ENCODE results near the gene SORCS2. TPM values are rescaled to one million over a fixed set of nuclear protein-coding genes. Genes with fewer than 3 reads are reported as not detected.

Gene SORCS2
- total RNA-seq, 1 donor from 2014 or later = not detected

DNA sequence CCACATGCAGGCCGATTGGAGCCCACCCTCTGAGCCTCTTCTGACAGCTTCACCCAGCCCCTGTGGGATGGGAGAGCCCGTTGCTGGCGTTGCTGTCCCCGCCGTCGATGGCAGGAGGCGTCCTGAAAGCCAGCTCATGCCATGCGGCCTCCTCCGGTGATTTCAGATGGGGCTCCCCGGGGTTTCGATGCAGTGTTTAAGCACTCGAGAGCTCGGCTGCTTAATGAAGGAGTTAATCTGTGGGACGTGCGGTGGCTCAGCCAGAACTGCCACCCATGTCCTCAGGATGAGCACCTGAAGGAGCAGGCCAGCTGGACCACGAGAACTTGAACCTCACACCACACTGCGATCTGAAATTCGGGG is 95.6 kb downstream of the SORCS2 start:
- CTCF ChIA-PET = no interaction called here
- ATAC-seq (ENCODE audit: low read depth) (no peak), DNase-seq (no peak)
- Mint-ChIP-seq H3K27ac (no peak overlapping the region), H3K36me3 (ENCODE audit: low read depth) (no peaks in the 10 kb centered on the region), H3K4me3 (no peak overlapping the region), H3K9me3 (no peaks in the 10 kb centered on the region), H3K27me3 (peaks cover 9% of the 10 kb centered on the region), H3K4me1 (no peaks in the 10 kb centered on the region)
- TF ChIP-seq, protein P1, sequence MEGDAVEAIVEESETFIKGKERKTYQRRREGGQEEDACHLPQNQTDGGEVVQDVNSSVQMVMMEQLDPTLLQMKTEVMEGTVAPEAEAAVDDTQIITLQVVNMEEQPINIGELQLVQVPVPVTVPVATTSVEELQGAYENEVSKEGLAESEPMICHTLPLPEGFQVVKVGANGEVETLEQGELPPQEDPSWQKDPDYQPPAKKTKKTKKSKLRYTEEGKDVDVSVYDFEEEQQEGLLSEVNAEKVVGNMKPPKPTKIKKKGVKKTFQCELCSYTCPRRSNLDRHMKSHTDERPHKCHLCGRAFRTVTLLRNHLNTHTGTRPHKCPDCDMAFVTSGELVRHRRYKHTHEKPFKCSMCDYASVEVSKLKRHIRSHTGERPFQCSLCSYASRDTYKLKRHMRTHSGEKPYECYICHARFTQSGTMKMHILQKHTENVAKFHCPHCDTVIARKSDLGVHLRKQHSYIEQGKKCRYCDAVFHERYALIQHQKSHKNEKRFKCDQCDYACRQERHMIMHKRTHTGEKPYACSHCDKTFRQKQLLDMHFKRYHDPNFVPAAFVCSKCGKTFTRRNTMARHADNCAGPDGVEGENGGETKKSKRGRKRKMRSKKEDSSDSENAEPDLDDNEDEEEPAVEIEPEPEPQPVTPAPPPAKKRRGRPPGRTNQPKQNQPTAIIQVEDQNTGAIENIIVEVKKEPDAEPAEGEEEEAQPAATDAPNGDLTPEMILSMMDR (IDR thresholded peaks at IDR 0.05) = no peak
- intact Hi-C loops (cut with micrococcal nuclease) = no loop called here
- POLR2A ChIA-PET = no interaction called here

DNA sequence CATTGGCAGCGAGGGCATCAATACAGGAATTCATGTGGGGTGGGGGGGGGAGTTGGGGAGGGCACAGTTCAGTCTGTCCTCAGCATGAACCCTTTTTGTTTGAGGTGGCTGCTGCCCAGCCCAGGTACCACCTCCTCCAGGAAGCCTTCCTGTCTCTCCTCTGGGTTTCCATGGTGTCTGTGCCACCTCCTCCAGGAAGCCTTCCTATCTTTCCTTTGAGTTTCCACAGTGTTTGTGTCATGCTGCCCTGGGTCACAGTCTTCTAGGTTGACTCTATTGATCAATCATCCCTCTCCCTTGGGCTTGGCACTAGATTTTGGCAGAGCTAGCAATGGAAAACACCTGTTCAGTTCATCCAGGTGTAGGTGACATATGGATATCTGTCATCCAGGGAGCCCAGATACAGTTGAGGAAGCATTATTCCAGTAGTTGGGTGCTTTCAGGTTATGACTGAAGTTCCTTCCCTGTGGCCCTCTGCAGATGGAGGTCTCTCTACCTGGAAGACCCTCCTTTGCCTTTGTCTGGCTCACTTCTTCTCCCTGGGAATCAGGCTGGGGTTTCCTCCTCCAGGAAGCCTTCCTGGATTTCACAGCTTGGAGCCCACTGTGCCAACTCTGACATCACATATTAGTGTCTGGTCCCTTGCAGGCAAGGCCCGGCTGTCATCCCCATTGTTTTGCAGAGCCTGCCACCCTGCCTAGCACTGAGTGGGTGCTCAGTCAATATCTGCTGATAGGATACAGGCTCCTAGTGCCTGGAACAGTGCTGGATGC is 96.6 kb downstream of the SORCS2 start:
- no peak for ATAC-seq (ENCODE audit: low read depth)
- Mint-ChIP-seq H3K9me3 (no peaks in the 10 kb centered on the region), H3K4me3 (no peak overlapping the region), H3K27ac (no peak overlapping the region), H3K36me3 (ENCODE audit: low read depth) (no peaks in the 10 kb centered on the region), H3K27me3 (peaks cover 9% of the 10 kb centered on the region), H3K4me1 (no peaks in the 10 kb centered on the region)
- CTCF ChIA-PET = no interaction called here
- intact Hi-C loops (cut with micrococcal nuclease) = no loop called here
- TF ChIP-seq, protein P1 (IDR thresholded peaks at IDR 0.05) = no peak
- no peak for DNase-seq
- POLR2A ChIA-PET = no interaction called here

DNA sequence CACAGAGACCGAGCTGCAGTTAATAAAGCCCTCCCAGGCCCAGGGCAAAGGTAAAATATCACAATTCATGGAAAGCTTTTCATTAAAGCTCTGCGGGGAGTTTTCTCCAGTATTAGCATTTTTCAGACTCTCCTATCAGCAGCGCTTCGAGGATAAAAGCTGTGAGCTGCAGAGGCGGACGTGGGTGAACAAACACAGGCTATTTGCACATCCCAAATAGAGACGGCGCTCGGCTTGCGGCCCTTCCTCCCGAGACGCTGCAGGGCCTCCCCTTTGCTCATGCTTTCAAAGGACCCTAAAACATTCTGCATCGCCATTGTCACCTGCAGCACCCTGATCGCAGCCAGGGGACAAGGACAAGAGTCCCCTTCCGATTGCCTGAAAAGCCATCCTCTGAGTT is 97.3 kb downstream of the SORCS2 start:
- ChIA-PET POLR2A (no interaction called here), CTCF (no interaction called here)
- TF ChIP-seq, protein P1 (IDR thresholded peaks at IDR 0.05) = no peak
- H3K9me3 Mint-ChIP-seq = no peaks in the 10 kb centered on the region
- H3K36me3 Mint-ChIP-seq (ENCODE audit: low read depth) = no peaks in the 10 kb centered on the region
- intact Hi-C loops (cut with micrococcal nuclease) = no loop called here
- no peak overlapping the region for H3K27ac Mint-ChIP-seq
- DNase-seq = no peak
- no peaks in the 10 kb centered on the region for H3K4me1 Mint-ChIP-seq
- H3K4me3 Mint-ChIP-seq = no peak overlapping the region
- no peak for ATAC-seq (ENCODE audit: low read depth)
- peaks cover 9% of the 10 kb centered on the region for H3K27me3 Mint-ChIP-seq

DNA sequence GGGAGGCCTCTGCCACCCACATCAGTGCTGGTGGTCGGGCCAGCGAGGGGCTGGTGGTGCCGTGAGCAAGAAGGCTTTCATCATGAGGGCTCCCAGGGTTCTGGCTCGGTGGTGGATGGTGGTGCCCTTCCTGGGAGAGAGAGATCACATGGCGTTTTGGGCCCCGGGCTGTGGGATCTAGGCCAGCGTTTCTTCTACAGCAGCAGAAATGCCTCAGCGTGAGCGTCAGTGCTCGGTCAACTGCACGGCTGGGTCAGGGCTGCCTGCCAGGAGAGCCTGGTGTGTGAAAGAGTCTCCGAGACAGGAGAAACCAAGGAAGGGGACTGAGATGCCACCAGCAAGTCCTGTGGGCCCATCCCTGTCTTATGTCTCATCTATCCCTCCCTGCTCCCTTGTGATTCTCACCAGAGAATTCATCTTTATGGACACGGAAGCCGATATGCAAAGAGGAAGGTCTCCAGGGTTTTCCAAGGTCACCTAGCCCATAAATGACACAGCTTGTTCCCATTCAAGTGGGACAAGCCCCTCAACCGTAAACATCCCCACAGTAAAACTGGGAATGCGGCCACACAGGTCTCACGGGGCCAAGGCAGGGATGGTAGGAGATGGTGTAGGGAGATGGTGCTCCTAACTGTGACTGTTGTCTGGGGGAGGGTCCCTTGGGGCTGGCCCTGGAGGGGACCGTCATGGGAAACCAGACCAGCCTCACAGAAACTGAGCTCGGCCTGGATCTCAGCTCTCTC is 99.2 kb downstream of the SORCS2 start:
- Mint-ChIP-seq H3K9me3 (no peaks in the 10 kb centered on the region), H3K4me3 (no peak overlapping the region), H3K27ac (no peak overlapping the region), H3K27me3 (peaks cover 5% of the 10 kb centered on the region), H3K36me3 (ENCODE audit: low read depth) (no peaks in the 10 kb centered on the region), H3K4me1 (no peaks in the 10 kb centered on the region)
- ATAC-seq (ENCODE audit: low read depth) (no peak), DNase-seq (no peak)
- ChIA-PET CTCF (no interaction called here), POLR2A (no interaction called here)
- TF ChIP-seq, protein P1 (IDR thresholded peaks at IDR 0.05) = no peak
- intact Hi-C loops (cut with micrococcal nuclease) = no loop called here

DNA sequence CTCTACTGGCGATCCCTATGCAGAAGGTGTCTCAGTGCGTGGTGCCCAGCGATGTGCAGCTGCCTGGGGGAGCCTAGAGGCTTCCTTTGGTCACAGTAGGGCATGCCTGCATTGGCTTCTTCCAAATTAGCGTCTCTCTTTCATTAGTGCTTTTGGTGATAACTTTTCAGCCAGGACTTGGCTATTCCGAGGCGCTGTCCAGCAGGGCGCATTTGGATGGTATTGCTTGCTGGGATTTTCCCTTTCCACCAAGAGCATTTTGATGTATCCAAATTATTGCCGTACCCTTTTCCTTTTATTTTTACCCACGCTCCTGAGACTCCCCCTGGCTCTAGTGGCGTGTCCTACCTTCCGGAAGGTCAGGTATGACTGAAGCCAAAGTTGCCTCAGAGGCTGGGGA is 101.4 kb downstream of the SORCS2 start:
- intact Hi-C loops (cut with micrococcal nuclease) = no loop called here
- peaks cover 6% of the 10 kb centered on the region for H3K27me3 Mint-ChIP-seq
- TF ChIP-seq, protein P1 (IDR thresholded peaks at IDR 0.05) = no peak
- no peak for DNase-seq
- no peak for ATAC-seq (ENCODE audit: low read depth)
- ChIA-PET POLR2A (no interaction called here), CTCF (no interaction called here)
- H3K4me3 Mint-ChIP-seq = no peak overlapping the region
- no peaks in the 10 kb centered on the region for H3K4me1 Mint-ChIP-seq
- H3K27ac Mint-ChIP-seq = no peak overlapping the region
- H3K9me3 Mint-ChIP-seq = no peaks in the 10 kb centered on the region
- no peaks in the 10 kb centered on the region for H3K36me3 Mint-ChIP-seq (ENCODE audit: low read depth)

Measured in activated B cell treated with CpG ODN at 0.5 μM for 24 hours (primary cell).